Measurements from ENCODE around the gene SAV1. TPM values are rescaled to one million over a fixed set of nuclear protein-coding genes. Genes with fewer than 3 reads are reported as not detected.
"Not testable (repeated sequence)": the region's sequence is repeated elsewhere in the genome, so short reads cannot be mapped to it uniquely, and the experiment has no call there.

Gene SAV1
- total RNA-seq, 1 experiment from 2014 or later, result 34.7 TPM

DNA sequence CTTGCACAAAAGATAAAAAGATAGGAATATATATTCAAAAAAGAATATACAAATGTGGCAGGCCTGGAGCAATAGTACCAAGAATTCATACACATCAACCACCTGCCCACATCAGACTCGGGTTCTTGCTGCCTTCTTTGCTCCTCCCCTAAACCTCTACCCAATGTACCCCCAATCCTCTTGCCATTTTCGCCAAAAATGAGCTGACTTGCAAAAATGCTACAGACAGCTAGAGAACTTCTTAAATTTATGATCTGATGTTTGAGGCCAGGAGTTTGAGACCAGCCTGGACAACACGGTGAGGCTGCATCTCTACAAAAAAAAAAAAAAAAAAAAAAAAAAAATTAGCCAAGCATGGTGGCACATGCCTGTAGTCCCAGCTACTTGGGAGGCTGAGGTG, 42.9 kb upstream of the SAV1 start:
- no peak overlapping the region for H3K4me3 Mint-ChIP-seq (ENCODE audit: unreplicated experiment)
- intact Hi-C loops (cut with micrococcal nuclease), result no loop called here
- H3K4me1 Mint-ChIP-seq (ENCODE audit: insufficient read depth, unreplicated experiment), result no peaks in the 10 kb centered on the region
- ChIA-PET POLR2A (interaction anchor here (0.5 to 1.6 kb wide), 3 partner anchors 34 to 45 kb away, joined by 3 to 6 read pairs (median 3); no protein-coding TSS in a partner anchor), CTCF (interaction anchor here (0.6 to 1.4 kb wide), 5 partner anchors 13 to 374 kb away, joined by 3 to 6 read pairs (median 4); no protein-coding TSS in a partner anchor)
- TF ChIP-seq, protein P1, sequence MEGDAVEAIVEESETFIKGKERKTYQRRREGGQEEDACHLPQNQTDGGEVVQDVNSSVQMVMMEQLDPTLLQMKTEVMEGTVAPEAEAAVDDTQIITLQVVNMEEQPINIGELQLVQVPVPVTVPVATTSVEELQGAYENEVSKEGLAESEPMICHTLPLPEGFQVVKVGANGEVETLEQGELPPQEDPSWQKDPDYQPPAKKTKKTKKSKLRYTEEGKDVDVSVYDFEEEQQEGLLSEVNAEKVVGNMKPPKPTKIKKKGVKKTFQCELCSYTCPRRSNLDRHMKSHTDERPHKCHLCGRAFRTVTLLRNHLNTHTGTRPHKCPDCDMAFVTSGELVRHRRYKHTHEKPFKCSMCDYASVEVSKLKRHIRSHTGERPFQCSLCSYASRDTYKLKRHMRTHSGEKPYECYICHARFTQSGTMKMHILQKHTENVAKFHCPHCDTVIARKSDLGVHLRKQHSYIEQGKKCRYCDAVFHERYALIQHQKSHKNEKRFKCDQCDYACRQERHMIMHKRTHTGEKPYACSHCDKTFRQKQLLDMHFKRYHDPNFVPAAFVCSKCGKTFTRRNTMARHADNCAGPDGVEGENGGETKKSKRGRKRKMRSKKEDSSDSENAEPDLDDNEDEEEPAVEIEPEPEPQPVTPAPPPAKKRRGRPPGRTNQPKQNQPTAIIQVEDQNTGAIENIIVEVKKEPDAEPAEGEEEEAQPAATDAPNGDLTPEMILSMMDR (IDR thresholded peaks at IDR 0.05; ENCODE audit: unreplicated experiment), result no peak
- BruUV-seq (replicated peaks), result no TSS peak
- H3K9me3 Mint-ChIP-seq (ENCODE audit: unreplicated experiment), result no peaks in the 10 kb centered on the region
- H3K36me3 Mint-ChIP-seq (ENCODE audit: insufficient read depth, unreplicated experiment), result peaks cover 5% of the 10 kb centered on the region
- H3K27ac Mint-ChIP-seq (ENCODE audit: low read depth, unreplicated experiment), result no peak overlapping the region
- no peaks in the 10 kb centered on the region for H3K27me3 Mint-ChIP-seq (ENCODE audit: insufficient read depth, unreplicated experiment)
- no peak for DNase-seq (ENCODE audit: unreplicated experiment)

DNA sequence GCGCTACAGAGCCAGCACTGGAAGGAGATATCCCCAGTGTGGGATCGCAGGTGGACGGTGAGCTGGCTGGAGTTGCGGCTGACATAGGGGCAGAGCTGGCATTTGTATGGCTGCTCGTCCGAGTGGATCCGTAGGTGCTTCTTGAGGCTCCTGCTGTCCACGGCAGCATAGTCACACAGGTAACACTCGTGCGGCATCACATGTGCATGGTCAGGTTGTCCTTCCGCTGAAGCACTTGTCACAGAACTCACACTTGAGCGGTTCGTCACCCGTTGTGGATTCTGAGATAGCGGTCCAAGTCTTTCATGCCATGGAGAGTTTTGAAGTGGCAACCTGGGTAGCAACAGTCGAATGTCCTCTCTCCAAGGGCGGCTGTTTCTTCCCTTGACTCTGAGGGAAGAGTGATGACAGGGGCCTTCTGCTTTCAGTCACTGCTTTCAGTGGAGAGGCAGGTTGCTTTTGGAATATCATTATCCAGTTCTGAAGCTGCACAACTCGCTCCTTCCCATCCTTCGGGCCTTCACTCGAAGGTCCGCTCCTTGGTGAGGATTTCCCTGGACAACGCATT, 37.0 kb upstream of the SAV1 start:
- Mint-ChIP-seq H3K27me3 (ENCODE audit: insufficient read depth, unreplicated experiment) (no peaks in the 10 kb centered on the region), H3K4me1 (ENCODE audit: insufficient read depth, unreplicated experiment) (no peaks in the 10 kb centered on the region), H3K36me3 (ENCODE audit: insufficient read depth, unreplicated experiment) (no peaks in the 10 kb centered on the region), H3K27ac (ENCODE audit: low read depth, unreplicated experiment) (no peak overlapping the region), H3K9me3 (ENCODE audit: unreplicated experiment) (no peaks in the 10 kb centered on the region), H3K4me3 (ENCODE audit: unreplicated experiment) (no peak overlapping the region)
- TF ChIP-seq, protein P1 (IDR thresholded peaks at IDR 0.05; ENCODE audit: unreplicated experiment), result no peak
- no TSS peak for BruUV-seq (replicated peaks)
- intact Hi-C loops (cut with micrococcal nuclease), result no loop called here
- POLR2A ChIA-PET, result no interaction called here
- no peak for DNase-seq (ENCODE audit: unreplicated experiment)
- CTCF ChIA-PET, result no interaction called here

DNA sequence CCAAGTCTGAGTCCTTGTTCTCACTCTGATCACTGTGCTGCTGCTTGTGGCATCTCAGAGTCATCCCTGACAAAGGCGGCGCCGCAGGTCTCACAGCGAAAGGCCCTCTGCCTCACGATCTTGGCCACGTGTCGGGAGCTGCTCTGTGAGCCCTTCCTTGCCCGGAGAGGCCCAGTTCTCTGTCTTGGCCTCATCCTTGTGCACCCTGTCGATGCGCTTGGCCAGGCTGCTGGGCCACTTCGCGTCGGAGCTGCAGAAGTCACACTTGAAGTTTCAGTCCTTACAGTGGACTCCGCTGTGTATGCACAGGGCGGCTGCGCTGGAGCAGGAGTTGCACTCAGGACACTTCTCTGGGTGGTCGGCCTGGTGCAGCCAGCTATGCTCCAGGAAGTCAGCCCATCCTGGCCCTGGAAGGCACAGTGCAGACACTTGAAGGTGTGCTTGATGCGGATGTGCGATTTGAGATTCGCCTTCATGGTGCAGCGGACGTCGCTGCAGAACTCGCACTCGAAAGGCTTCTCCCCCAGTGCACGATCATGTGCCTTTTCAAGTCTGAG, 36.4 kb upstream of the SAV1 start:
- intact Hi-C loops (cut with micrococcal nuclease), result no loop called here
- DNase-seq (ENCODE audit: unreplicated experiment), result no peak
- Mint-ChIP-seq H3K27me3 (ENCODE audit: insufficient read depth, unreplicated experiment) (no peaks in the 10 kb centered on the region), H3K4me1 (ENCODE audit: insufficient read depth, unreplicated experiment) (no peaks in the 10 kb centered on the region), H3K27ac (ENCODE audit: low read depth, unreplicated experiment) (no peak overlapping the region), H3K9me3 (ENCODE audit: unreplicated experiment) (no peaks in the 10 kb centered on the region), H3K36me3 (ENCODE audit: insufficient read depth, unreplicated experiment) (no peaks in the 10 kb centered on the region), H3K4me3 (ENCODE audit: unreplicated experiment) (no peak overlapping the region)
- POLR2A ChIA-PET, result no interaction called here
- TF ChIP-seq, protein P1 (IDR thresholded peaks at IDR 0.05; ENCODE audit: unreplicated experiment), result no peak
- BruUV-seq (replicated peaks), result no TSS peak
- CTCF ChIA-PET, result interaction anchor here (0.6 kb wide), 1 partner anchor 46 kb away, joined by 3 read pairs; no protein-coding TSS in a partner anchor

DNA sequence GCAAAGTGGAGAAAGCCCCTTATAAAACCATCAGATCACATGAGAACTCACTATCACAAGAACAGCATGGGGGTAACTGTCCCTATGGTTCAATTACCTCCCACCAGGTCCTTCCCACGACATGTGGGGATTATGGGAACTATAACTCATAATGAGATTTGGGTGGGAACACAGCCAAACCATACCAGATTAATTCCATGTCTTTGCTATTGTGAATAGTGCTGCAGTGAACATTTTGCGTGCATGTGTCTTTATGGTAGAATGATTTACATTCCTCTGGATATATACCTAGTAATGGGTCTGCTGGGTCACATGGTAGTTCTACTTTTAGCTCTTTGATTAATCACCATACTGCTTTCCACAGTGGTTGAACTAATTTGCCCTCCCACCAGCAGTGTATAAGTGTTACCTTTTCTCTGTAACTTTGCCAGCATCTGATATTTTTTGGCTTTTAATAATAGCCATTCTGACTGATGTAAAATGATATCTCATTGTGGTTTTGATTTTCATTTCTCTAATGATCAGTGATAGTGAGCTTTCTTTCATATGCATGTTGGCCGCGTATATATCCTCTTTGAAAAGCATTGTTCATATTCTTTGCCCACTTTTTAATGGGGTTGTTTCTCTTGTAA, 29.7 kb upstream of the SAV1 start:
- Mint-ChIP-seq H3K27me3 (ENCODE audit: insufficient read depth, unreplicated experiment) (no peaks in the 10 kb centered on the region), H3K4me3 (ENCODE audit: unreplicated experiment) (no peak overlapping the region), H3K9me3 (ENCODE audit: unreplicated experiment) (no peaks in the 10 kb centered on the region), H3K36me3 (ENCODE audit: insufficient read depth, unreplicated experiment) (no peaks in the 10 kb centered on the region), H3K4me1 (ENCODE audit: insufficient read depth, unreplicated experiment) (no peaks in the 10 kb centered on the region), H3K27ac (ENCODE audit: low read depth, unreplicated experiment) (no peak overlapping the region)
- POLR2A ChIA-PET, result interaction anchor here (0.7 to 0.9 kb wide), 2 partner anchors 20 to 29 kb away, joined by 3 read pairs; partner anchors contain the start of gene SAV1
- intact Hi-C loops (cut with micrococcal nuclease), result no loop called here
- TF ChIP-seq, protein P1 (IDR thresholded peaks at IDR 0.05; ENCODE audit: unreplicated experiment), result no peak
- DNase-seq (ENCODE audit: unreplicated experiment), result no peak
- CTCF ChIA-PET, result interaction anchor here (0.7 kb wide), 1 partner anchor 139 kb away, joined by 3 read pairs; no protein-coding TSS in a partner anchor
- BruUV-seq (replicated peaks), result no TSS peak

DNA sequence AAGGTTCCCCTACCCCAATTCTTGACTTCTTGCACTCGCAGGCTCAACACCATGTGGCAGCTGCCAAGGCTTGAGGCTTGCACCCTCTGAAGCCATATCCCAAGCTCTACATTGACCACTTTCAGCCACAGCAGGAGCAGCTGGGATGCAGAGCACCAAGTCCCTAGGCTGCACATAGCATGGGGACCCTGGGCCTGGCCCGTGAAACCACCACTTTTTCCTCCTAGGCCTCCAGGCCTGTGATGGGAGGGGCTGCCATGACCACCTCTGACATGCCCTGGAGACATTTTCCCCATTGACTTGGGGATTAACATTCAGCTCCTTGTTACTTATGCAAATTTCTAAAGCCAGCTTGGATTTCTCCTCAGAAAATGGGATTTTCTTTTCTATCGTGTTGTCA, 26.2 kb upstream of the SAV1 start:
- POLR2A ChIA-PET; DNase-seq (ENCODE audit: unreplicated experiment); intact Hi-C loops (cut with micrococcal nuclease): not testable (repeated sequence)

More for the DNA sequence above, 26.2 kb upstream of the SAV1 start:
- H3K4me3 Mint-ChIP-seq (ENCODE audit: unreplicated experiment); CTCF ChIA-PET; H3K4me1 Mint-ChIP-seq (ENCODE audit: insufficient read depth, unreplicated experiment); H3K36me3 Mint-ChIP-seq (ENCODE audit: insufficient read depth, unreplicated experiment); H3K27me3 Mint-ChIP-seq (ENCODE audit: insufficient read depth, unreplicated experiment); BruUV-seq (replicated peaks); H3K27ac Mint-ChIP-seq (ENCODE audit: low read depth, unreplicated experiment); H3K9me3 Mint-ChIP-seq (ENCODE audit: unreplicated experiment): not testable (repeated sequence)
